OCI-LY1 (cell line): Measurements from ENCODE around the gene PECR.
A peak's percentile ranks its signal among the peaks of the same experiment; 100 is the strongest.

Source experiments
- H2AFZ ChIP-seq: fragments of 200-600 bp; sonication (generic), shearing (Covaris generic); 2 replicates; pipeline ENCODE4 v1.6.0; 2014; ENCODE audit warnings: antibody characterized with exemption, mild to moderate bottlenecking, low read length
- H3F3A ChIP-seq: fragments of 200-600 bp; sonication (generic), shearing (Covaris generic); 2 replicates; pipeline ENCODE4 v1.6.0; 2014; ENCODE audit warnings: mild to moderate bottlenecking, antibody characterized with exemption, low read length, moderate library complexity; ENCODE audit not compliant: insufficient read depth
- H3K27ac ChIP-seq: fragments of 200-600 bp; sonication (generic); 2 replicates; pipeline ENCODE4 v1.5.1; 2014; ENCODE audit warnings: low read length, mixed run types, mild to moderate bottlenecking, low read depth; ENCODE audit not compliant: poor library complexity, severe bottlenecking
- H3K27me3 ChIP-seq: fragments of 200-600 bp; sonication (generic); 2 replicates; pipeline ENCODE4 v1.6.0; 2014; ENCODE audit warnings: antibody characterized with exemption, mild to moderate bottlenecking, low read length, moderate library complexity; ENCODE audit not compliant: insufficient read depth
- H3K36me3 ChIP-seq: fragments of 200-600 bp; sonication (generic); 2 replicates; pipeline ENCODE4 v1.6.1; 2014; ENCODE audit warnings: mild to moderate bottlenecking, antibody characterized with exemption, low read length, moderate library complexity, mixed read lengths; ENCODE audit not compliant: insufficient read depth
- H3K4me1 ChIP-seq: fragments of 200-600 bp; sonication (generic); 2 replicates; pipeline ENCODE4 v1.5.1; 2014; ENCODE audit warnings: mild to moderate bottlenecking, low read length, moderate library complexity; ENCODE audit not compliant: insufficient read depth, severe bottlenecking
- H3K4me2 ChIP-seq: fragments of 200-600 bp; sonication (generic), shearing (Covaris generic); 2 replicates; pipeline ENCODE4 v1.6.1; 2014; ENCODE audit warnings: low read length
- H3K4me3 ChIP-seq: fragments of 200-600 bp; sonication (generic); 2 replicates; pipeline ENCODE4 v1.5.1; 2014; ENCODE audit warnings: low read length, low read depth, mild to moderate bottlenecking, mixed read lengths; ENCODE audit not compliant: poor library complexity, severe bottlenecking
- H3K79me2 ChIP-seq: fragments of 200-600 bp; shearing (Covaris generic); 2 replicates; pipeline ENCODE4 v1.6.1; 2016; ENCODE audit warnings: mixed run types, low read length, mixed read lengths; ENCODE audit not compliant: insufficient read depth
- H3K9ac ChIP-seq: fragments of 200-600 bp; sonication (generic), shearing (Covaris generic); 2 replicates; pipeline ENCODE4 v1.6.1; 2014; ENCODE audit warnings: mild to moderate bottlenecking, low read length, mixed read lengths
- H3K9me2 ChIP-seq: fragments of 200-600 bp; sonication (generic), shearing (Covaris generic); 2 replicates; pipeline ENCODE4 v1.6.1; 2014; ENCODE audit warnings: low read depth, mild to moderate bottlenecking, low read length, mixed read lengths
- H3K9me3 ChIP-seq: fragments of 200-600 bp; shearing (Covaris generic); 2 replicates; pipeline ENCODE4 v1.6.1; 2014; ENCODE audit warnings: low read length, mixed read lengths
- H4K20me1 ChIP-seq: fragments of 200-600 bp; sonication (generic), shearing (Covaris generic); 2 replicates; pipeline ENCODE4 v1.6.0; 2016; ENCODE audit warnings: mild to moderate bottlenecking, low read length; ENCODE audit not compliant: insufficient read depth
- EZH2 ChIP-seq: fragments of 200-600 bp; sonication (generic), shearing (Covaris generic); IDR thresholded peaks from 2 replicates; pipeline ENCODE4 v1.8.0; 2017; ENCODE audit warnings: borderline replicate concordance, mixed run types, mild to moderate bottlenecking, antibody characterized with exemption, low read length, moderate library complexity, mixed read lengths
- TF ChIP-seq, protein P1 (sequence below): fragments of 200-600 bp; sonication (generic), shearing (Covaris generic); IDR thresholded peaks from 2 replicates; pipeline ENCODE4 v1.5.1; 2017; ENCODE audit warnings: mild to moderate bottlenecking, antibody characterized with exemption, low read length, moderate library complexity, mixed read lengths

Gene PECR

GRCh38 chr2:216064665-216065064, 16.9 kb downstream of the PECR start:
- Histone ChIP-seq H3K27ac (no peak overlapping the region), H3K36me3 (no peaks in the 10 kb centered on the region), H3K4me1 (no peaks in the 10 kb centered on the region), H3F3A (no peaks in the 10 kb centered on the region), H3K4me2 (no peak overlapping the region), H4K20me1 (no peaks in the 10 kb centered on the region), H3K4me3 (no peak overlapping the region), H3K9ac (no peak overlapping the region), H3K9me2 (no peaks in the 10 kb centered on the region), H3K79me2 (no peaks in the 10 kb centered on the region), H3K27me3 (no peaks in the 10 kb centered on the region), H3K9me3 (no peaks in the 10 kb centered on the region), H2AFZ (no peak overlapping the region)
- TF ChIP-seq, protein P1, sequence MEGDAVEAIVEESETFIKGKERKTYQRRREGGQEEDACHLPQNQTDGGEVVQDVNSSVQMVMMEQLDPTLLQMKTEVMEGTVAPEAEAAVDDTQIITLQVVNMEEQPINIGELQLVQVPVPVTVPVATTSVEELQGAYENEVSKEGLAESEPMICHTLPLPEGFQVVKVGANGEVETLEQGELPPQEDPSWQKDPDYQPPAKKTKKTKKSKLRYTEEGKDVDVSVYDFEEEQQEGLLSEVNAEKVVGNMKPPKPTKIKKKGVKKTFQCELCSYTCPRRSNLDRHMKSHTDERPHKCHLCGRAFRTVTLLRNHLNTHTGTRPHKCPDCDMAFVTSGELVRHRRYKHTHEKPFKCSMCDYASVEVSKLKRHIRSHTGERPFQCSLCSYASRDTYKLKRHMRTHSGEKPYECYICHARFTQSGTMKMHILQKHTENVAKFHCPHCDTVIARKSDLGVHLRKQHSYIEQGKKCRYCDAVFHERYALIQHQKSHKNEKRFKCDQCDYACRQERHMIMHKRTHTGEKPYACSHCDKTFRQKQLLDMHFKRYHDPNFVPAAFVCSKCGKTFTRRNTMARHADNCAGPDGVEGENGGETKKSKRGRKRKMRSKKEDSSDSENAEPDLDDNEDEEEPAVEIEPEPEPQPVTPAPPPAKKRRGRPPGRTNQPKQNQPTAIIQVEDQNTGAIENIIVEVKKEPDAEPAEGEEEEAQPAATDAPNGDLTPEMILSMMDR, result no peak
- TF ChIP-seq EZH2, result no peak

- no peak overlapping the region for H3K27ac ChIP-seq
- no peaks in the 10 kb centered on the region for H3K79me2 ChIP-seq
- no peaks in the 10 kb centered on the region for H4K20me1 ChIP-seq
- peaks cover 3% of the 10 kb centered on the region; the same call in 1 of the 2 replicates for H3K27me3 ChIP-seq
- no peak overlapping the region for H2AFZ ChIP-seq
- no peak overlapping the region for H3K9ac ChIP-seq
- H3K4me1 ChIP-seq, result no peaks in the 10 kb centered on the region
- peaks cover 2% of the 10 kb centered on the region; the same call in 1 of the 2 replicates for H3K9me3 ChIP-seq
- no peaks in the 10 kb centered on the region for H3K9me2 ChIP-seq
- TF ChIP-seq EZH2, result no peak
- TF ChIP-seq, protein P1, result peak; percentile 17; the same call in 1 of the 2 replicates
- no peak overlapping the region for H3K4me3 ChIP-seq
- H3K36me3 ChIP-seq, result no peaks in the 10 kb centered on the region
- H3K4me2 ChIP-seq, result no peak overlapping the region
- no peaks in the 10 kb centered on the region for H3F3A ChIP-seq
These were observed 17.5 kb downstream of the PECR start for GRCh38 chr2:216064014-216064630.

DNA sequence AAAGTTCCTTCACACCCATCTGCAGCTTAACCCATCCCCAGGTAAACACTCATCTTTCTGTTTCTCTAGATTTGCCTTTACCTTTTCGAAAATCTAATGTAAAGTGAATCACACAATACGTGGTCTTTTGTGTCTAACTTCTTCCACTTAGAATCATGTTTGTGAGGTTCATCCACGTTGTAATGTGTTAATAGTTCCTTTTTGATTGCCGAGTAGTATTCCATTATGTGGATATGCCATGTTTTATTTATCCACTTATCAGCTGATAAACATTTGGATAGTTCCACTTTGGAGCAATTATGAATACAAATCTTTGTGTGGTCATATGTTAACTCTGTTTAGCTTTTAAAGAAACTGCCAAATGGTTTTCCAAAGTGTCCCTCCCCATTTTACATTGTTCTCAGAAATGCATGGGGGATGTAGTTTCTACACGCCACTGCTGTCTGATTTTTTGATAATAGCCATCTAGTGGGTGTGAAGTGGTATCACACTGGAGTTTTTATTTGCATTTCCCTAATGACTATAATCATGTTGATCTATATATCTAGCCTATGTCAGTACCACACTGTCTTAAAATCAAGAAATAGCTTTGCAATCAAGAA, 22.3 kb downstream of the PECR start:
- Histone ChIP-seq H2AFZ (no peak overlapping the region), H3K9me2 (no peaks in the 10 kb centered on the region), H3K4me3 (no peak overlapping the region), H3K9me3 (peaks cover 3% of the 10 kb centered on the region; the same call in 1 of the 2 replicates), H3K4me2 (no peak overlapping the region), H3K9ac (no peak overlapping the region), H3K36me3 (no peaks in the 10 kb centered on the region), H3F3A (no peaks in the 10 kb centered on the region), H3K79me2 (no peaks in the 10 kb centered on the region), H3K27ac (no peak overlapping the region), H4K20me1 (no peaks in the 10 kb centered on the region), H3K4me1 (peaks cover 9% of the 10 kb centered on the region), H3K27me3 (peaks cover 4% of the 10 kb centered on the region; the same call in 1 of the 2 replicates)
- TF ChIP-seq, protein P1, result peak; percentile 24; the same call in 1 of the 2 replicates
- no peak for TF ChIP-seq EZH2
